Heart left ventricle (tissue), 13 donors: ENCODE measurements around the gene PVR.

ENCODE experiments used
- CTCF ChIP-seq, 12 donors: fragments of 200-600 bp; sonication (generic) in 4 of 12; IDR thresholded peaks; one replicate each; pipeline versions ENCODE4 v1.5.0 to v1.8.0; 2018 to 2022; ENCODE audit warnings: antibody characterized with exemption in 12 of 12, mild to moderate bottlenecking in 5 of 12
- POLR2A ChIP-seq, 2 donors: fragments of 450-650 bp; IDR thresholded peaks; one replicate each; pipeline ENCODE4 v1.6.1; 2017; ENCODE audit warnings: antibody characterized with exemption in 2 of 2, mild to moderate bottlenecking in 2 of 2, moderate library complexity in 2 of 2
- donor health status: ischemic (EF 13 %, LVEDD 7.1; RV severe dilation, severe dysfunction).
- donor health status: DM: no; HTN: yes; CAD: no.
- donor health status: DM: no; HTN: no; CAD: no.
- donor health status: ischemic (EF 25% LVEDD 6.9; RV normal size, moderate dysfunction).
- donor health status: ischemic (EF 25% LVEDD 5.7; RV mildly dilated, moderate dysfunction).
- donor health status: ischemic (EF 35%, LVEDD 5.7; RV mildly dilated, moderate dysfunction).
- donor health status: nonischemic (EF 11% LVEDD 7.7; RV severe dilation, severe dysfunction).
- donor health status: DM: yes; HTN: yes; CAD: no.
- donor health status: PGD.
- donor health status: ischemic (EF 29% LVEDD 5.4; RV normal size, mild dysfunction).
- donor health status: nonischemic (EF 23%, LVEDD 6.1; RV moderate dilation, normal function).

- no peak for TF ChIP-seq CTCF (IDR thresholded peaks at IDR 0.05)
- no peak for TF ChIP-seq POLR2A (IDR thresholded peaks at IDR 0.05)
Observed at GRCh38 chr19:44712864-44713515, 69.3 kb downstream of the PVR start.
